ENCODE measurements around the gene ECM2.

GRCh38 chr9:92503156-92503555 lies 32.6 kb downstream of the ECM2 start:
- TF ChIP-seq POLR2A (IDR thresholded peaks at IDR 0.05): no peak
- no peak for TF ChIP-seq CTCF (IDR thresholded peaks at IDR 0.05)
- no peak for TF ChIP-seq POLR2AphosphoS5 (IDR thresholded peaks at IDR 0.05)
